HepG2 (cell line): ENCODE data around the gene POLR1D. TPM values are rescaled to one million over a fixed set of nuclear protein-coding genes. Genes with fewer than 3 reads are reported as not detected.

Experiments used
- BRCA1 ChIP-seq: sonication (generic); formaldehyde crosslinking; IDR thresholded peaks from 2 replicates; pipeline ENCODE4 v1.4.0; 2020; ENCODE audit warnings: missing genetic modification reagents
- CEBPB ChIP-seq: IDR thresholded peaks from 2 replicates; pipeline ENCODE4 v1.6.1; 2011; ENCODE audit warnings: low read depth, low read length, improper control_type of control experiment, borderline replicate concordance
- MXD4 ChIP-seq: IDR thresholded peaks from 2 replicates; pipeline ENCODE4 v1.6.1; 2016; ENCODE audit warnings: mild to moderate bottlenecking, missing biosample characterization, missing genetic modification reagents
- RBM22 ChIP-seq: fragments of 200-400 bp; formaldehyde crosslinking; optimal IDR thresholded peaks from 2 replicates; pipeline ENCODE3; 2017; ENCODE audit warnings: mild to moderate bottlenecking, low read length, moderate library complexity
- SMARCE1 ChIP-seq: fragments of 450-650 bp; IDR thresholded peaks from 2 replicates; pipeline ENCODE4 v1.6.1; 2017; ENCODE audit warnings: borderline replicate concordance
- ZNF326 ChIP-seq: sonication (generic); formaldehyde crosslinking; IDR thresholded peaks from 2 replicates; pipeline ENCODE4 v1.4.0; 2020; ENCODE audit warnings: missing genetic modification reagents, borderline replicate concordance
- ZNF547 ChIP-seq: sonication (generic); formaldehyde crosslinking; IDR thresholded peaks from 2 replicates; pipeline ENCODE4 v1.5.1; 2020; ENCODE audit warnings: mild to moderate bottlenecking, missing genetic modification reagents
- ZNF768 ChIP-seq: sonication (generic); formaldehyde crosslinking; IDR thresholded peaks from 2 replicates; pipeline ENCODE4 v1.4.0; 2020; ENCODE audit warnings: missing genetic modification reagents
- polyA plus RNA-seq, 8 experiments: library from polyadenylated mRNA; depleted of rRNA in 3 of 8; stranded (reverse) in 7 of 8; unstranded in 1 of 8; fragments of >200 nt; fragmentation: Illumina TruSeq in 4 of 8; extraction: Trizol in 4 of 8; gene quantifications; 2 replicates each; pipeline versions ENCODE4 v1.2.1 to v1.2.3, GENCODE V29; 2011 to 2016; ENCODE audit warnings: low read depth in 4 of 8, missing spikeins in 1 of 8, mixed read lengths in 1 of 8; ENCODE audit not compliant: insufficient read depth in 1 of 8
- total RNA-seq, 5 experiments: library from RNA; depleted of rRNA; stranded (reverse); fragments of >200 nt; fragmentation: Illumina TruSeq; extraction: Trizol; gene quantifications; 2 replicates each; pipeline ENCODE4 v1.2.3, GENCODE V29; 2016; ENCODE audit warnings: low read depth in 1 of 5
- TF ChIP-seq, protein P1 (sequence below): sonication (generic); formaldehyde crosslinking; IDR thresholded peaks from 2 replicates; pipeline ENCODE4 v1.5.1; 2020; ENCODE audit warnings: mild to moderate bottlenecking, missing genetic modification reagents, borderline replicate concordance
- TF ChIP-seq, protein P2 (sequence below): IDR thresholded peaks from 2 replicates; pipeline ENCODE4 v1.6.1; 2016
- TF ChIP-seq, protein P3 (sequence below): sonication (generic); formaldehyde crosslinking; IDR thresholded peaks from 2 replicates; pipeline ENCODE4 v1.4.0; 2020; ENCODE audit warnings: missing genetic modification reagents, mild to moderate bottlenecking, borderline replicate concordance
- TF ChIP-seq, protein P4 (sequence below): sonication (generic); formaldehyde crosslinking; IDR thresholded peaks from 2 replicates; pipeline ENCODE4 v1.4.0; 2020; ENCODE audit warnings: mild to moderate bottlenecking, missing genetic modification reagents
- TF ChIP-seq, protein P5 (sequence below): sonication (generic); formaldehyde crosslinking; IDR thresholded peaks from 2 replicates; pipeline ENCODE4 v1.8.0; 2022; ENCODE audit warnings: mild to moderate bottlenecking, missing genetic modification reagents; ENCODE audit not compliant: insufficient replicate concordance
- TF ChIP-seq, protein P6 (sequence below): sonication (generic); formaldehyde crosslinking; IDR thresholded peaks from 2 replicates; pipeline ENCODE4 v1.4.0; 2020; ENCODE audit warnings: mild to moderate bottlenecking, missing genetic modification reagents

The POLR1D gene
- total and polyA plus RNA-seq, 2 of the 13 experiments (the other 11 are each of a cell fraction or from before 2014, with no cell fraction given), result 183 to 490 TPM

DNA sequence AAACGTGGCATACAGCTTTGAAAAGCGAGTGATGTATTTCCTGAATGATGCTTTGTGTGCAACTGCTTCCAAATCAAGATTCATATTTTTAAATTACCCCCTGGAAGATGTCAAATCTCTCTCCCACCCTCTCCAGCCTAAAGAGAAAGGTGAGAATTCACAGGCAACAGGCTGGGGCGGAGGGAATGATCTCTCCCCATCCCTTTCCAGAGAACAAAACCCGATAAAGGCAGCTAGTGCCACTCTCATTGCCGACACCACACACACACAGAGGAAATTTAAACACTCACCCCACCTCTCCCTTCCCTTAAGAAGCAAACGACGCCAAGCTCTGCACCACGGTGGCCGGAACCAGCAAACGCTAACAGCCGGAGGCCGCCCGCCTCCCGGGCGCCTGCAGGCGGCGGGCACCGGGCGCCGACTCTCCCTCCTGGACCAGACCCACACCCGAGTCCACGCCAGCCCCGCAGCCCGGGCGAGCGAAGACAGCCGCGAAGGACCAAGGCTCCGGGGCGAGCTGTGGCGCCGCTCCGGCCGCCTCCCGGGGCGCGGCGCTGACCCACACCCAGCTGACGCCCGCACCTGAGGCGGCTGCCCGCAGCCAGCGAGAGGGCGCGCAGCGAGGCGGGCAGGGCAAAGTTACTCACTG lies 1.8 kb upstream of the POLR1D start (continued):
- TF ChIP-seq, protein P1, sequence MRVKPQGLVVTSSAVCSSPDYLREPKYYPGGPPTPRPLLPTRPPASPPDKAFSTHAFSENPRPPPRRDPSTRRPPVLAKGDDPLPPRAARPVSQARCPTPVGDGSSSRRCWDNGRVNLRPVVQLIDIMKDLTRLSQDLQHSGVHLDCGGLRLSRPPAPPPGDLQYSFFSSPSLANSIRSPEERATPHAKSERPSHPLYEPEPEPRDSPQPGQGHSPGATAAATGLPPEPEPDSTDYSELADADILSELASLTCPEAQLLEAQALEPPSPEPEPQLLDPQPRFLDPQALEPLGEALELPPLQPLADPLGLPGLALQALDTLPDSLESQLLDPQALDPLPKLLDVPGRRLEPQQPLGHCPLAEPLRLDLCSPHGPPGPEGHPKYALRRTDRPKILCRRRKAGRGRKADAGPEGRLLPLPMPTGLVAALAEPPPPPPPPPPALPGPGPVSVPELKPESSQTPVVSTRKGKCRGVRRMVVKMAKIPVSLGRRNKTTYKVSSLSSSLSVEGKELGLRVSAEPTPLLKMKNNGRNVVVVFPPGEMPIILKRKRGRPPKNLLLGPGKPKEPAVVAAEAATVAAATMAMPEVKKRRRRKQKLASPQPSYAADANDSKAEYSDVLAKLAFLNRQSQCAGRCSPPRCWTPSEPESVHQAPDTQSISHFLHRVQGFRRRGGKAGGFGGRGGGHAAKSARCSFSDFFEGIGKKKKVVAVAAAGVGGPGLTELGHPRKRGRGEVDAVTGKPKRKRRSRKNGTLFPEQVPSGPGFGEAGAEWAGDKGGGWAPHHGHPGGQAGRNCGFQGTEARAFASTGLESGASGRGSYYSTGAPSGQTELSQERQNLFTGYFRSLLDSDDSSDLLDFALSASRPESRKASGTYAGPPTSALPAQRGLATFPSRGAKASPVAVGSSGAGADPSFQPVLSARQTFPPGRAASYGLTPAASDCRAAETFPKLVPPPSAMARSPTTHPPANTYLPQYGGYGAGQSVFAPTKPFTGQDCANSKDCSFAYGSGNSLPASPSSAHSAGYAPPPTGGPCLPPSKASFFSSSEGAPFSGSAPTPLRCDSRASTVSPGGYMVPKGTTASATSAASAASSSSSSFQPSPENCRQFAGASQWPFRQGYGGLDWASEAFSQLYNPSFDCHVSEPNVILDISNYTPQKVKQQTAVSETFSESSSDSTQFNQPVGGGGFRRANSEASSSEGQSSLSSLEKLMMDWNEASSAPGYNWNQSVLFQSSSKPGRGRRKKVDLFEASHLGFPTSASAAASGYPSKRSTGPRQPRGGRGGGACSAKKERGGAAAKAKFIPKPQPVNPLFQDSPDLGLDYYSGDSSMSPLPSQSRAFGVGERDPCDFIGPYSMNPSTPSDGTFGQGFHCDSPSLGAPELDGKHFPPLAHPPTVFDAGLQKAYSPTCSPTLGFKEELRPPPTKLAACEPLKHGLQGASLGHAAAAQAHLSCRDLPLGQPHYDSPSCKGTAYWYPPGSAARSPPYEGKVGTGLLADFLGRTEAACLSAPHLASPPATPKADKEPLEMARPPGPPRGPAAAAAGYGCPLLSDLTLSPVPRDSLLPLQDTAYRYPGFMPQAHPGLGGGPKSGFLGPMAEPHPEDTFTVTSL (CRISPR knock-in tag), result no peak
- TF ChIP-seq BRCA1, result no peak
- TF ChIP-seq ZNF326, result no peak
- TF ChIP-seq MXD4 (CRISPR knock-in tag), result no peak
- TF ChIP-seq, protein P2, sequence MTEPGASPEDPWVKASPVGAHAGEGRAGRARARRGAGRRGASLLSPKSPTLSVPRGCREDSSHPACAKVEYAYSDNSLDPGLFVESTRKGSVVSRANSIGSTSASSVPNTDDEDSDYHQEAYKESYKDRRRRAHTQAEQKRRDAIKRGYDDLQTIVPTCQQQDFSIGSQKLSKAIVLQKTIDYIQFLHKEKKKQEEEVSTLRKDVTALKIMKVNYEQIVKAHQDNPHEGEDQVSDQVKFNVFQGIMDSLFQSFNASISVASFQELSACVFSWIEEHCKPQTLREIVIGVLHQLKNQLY (CRISPR knock-in tag), result no peak
- TF ChIP-seq, protein P3, sequence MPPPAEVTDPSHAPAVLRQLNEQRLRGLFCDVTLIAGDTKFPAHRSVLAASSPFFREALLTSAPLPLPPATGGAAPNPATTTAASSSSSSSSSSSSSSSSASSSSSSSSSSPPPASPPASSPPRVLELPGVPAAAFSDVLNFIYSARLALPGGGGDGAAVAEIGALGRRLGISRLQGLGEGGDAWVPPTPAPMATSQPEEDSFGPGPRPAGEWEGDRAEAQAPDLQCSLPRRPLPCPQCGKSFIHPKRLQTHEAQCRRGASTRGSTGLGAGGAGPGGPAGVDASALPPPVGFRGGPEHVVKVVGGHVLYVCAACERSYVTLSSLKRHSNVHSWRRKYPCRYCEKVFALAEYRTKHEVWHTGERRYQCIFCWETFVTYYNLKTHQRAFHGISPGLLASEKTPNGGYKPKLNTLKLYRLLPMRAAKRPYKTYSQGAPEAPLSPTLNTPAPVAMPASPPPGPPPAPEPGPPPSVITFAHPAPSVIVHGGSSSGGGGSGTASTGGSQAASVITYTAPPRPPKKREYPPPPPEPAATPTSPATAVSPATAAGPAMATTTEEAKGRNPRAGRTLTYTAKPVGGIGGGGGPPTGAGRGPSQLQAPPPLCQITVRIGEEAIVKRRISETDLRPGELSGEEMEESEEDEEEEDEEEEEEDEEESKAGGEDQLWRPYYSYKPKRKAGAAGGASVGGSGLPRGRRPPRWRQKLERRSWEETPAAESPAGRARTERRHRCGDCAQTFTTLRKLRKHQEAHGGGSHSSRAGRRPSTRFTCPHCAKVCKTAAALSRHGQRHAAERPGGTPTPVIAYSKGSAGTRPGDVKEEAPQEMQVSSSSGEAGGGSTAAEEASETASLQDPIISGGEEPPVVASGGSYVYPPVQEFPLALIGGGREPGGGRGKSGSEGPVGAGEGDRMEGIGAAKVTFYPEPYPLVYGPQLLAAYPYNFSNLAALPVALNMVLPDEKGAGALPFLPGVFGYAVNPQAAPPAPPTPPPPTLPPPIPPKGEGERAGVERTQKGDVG (CRISPR knock-in tag), result no peak
- TF ChIP-seq, protein P4, sequence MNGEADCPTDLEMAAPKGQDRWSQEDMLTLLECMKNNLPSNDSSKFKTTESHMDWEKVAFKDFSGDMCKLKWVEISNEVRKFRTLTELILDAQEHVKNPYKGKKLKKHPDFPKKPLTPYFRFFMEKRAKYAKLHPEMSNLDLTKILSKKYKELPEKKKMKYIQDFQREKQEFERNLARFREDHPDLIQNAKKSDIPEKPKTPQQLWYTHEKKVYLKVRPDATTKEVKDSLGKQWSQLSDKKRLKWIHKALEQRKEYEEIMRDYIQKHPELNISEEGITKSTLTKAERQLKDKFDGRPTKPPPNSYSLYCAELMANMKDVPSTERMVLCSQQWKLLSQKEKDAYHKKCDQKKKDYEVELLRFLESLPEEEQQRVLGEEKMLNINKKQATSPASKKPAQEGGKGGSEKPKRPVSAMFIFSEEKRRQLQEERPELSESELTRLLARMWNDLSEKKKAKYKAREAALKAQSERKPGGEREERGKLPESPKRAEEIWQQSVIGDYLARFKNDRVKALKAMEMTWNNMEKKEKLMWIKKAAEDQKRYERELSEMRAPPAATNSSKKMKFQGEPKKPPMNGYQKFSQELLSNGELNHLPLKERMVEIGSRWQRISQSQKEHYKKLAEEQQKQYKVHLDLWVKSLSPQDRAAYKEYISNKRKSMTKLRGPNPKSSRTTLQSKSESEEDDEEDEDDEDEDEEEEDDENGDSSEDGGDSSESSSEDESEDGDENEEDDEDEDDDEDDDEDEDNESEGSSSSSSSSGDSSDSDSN (CRISPR knock-in tag), result peak; percentile 67; the same call in 1 of the 2 replicates
- no peak for TF ChIP-seq CEBPB
- 0 out of 2 replicates have a peak, but pooled peaks have one; percentile 20 for TF ChIP-seq ZNF768 (CRISPR knock-in tag)
- TF ChIP-seq, protein P5, sequence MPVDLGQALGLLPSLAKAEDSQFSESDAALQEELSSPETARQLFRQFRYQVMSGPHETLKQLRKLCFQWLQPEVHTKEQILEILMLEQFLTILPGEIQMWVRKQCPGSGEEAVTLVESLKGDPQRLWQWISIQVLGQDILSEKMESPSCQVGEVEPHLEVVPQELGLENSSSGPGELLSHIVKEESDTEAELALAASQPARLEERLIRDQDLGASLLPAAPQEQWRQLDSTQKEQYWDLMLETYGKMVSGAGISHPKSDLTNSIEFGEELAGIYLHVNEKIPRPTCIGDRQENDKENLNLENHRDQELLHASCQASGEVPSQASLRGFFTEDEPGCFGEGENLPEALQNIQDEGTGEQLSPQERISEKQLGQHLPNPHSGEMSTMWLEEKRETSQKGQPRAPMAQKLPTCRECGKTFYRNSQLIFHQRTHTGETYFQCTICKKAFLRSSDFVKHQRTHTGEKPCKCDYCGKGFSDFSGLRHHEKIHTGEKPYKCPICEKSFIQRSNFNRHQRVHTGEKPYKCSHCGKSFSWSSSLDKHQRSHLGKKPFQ (CRISPR knock-in tag), result peak; percentile 43
- no peak for TF ChIP-seq SMARCE1
- TF ChIP-seq ZNF547 (CRISPR knock-in tag), result peak; percentile 18; the same call in 1 of the 2 replicates
- TF ChIP-seq, protein P6, sequence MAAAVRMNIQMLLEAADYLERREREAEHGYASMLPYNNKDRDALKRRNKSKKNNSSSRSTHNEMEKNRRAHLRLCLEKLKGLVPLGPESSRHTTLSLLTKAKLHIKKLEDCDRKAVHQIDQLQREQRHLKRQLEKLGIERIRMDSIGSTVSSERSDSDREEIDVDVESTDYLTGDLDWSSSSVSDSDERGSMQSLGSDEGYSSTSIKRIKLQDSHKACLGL (CRISPR knock-in tag), result 0 out of 2 replicates have a peak, but pooled peaks have one; percentile 15
- TF ChIP-seq RBM22, result no peak
